GM18870 (cell line): ENCODE data around the gene ANO6.

ENCODE experiments used
- ATAC-seq: cut with Tn5 transposase; IDR thresholded peaks from one replicate; pipeline ENCODE4 v1.9.1; 2021; ENCODE audit warnings: moderate library complexity; ENCODE audit not compliant: unreplicated experiment

ANO6 gene

GRCh38 chr12:45342171-45342570 lies 126.3 kb downstream of the ANO6 start:
- no peak for ATAC-seq

GRCh38 chr12:45342848-45343247 lies 127.0 kb downstream of the ANO6 start:
- no peak for ATAC-seq

- ATAC-seq = no peak
These were observed 127.6 kb downstream of the ANO6 start for GRCh38 chr12:45343269-45344051.

- ATAC-seq = no peak
These were observed 132.4 kb downstream of the ANO6 start for GRCh38 chr12:45348311-45348710.

GRCh38 chr12:45348986-45349385 lies 133.1 kb downstream of the ANO6 start:
- ATAC-seq = no peak

- ATAC-seq = no peak
These were observed 134.0 kb downstream of the ANO6 start for GRCh38 chr12:45349916-45350315.

- no peak for ATAC-seq
These were observed 135.0 kb downstream of the ANO6 start for GRCh38 chr12:45350861-45351260.

GRCh38 chr12:45351921-45352670 lies 136.2 kb downstream of the ANO6 start:
- no peak for ATAC-seq

- ATAC-seq = no peak
These were observed 138.0 kb downstream of the ANO6 start for GRCh38 chr12:45353944-45354343.

GRCh38 chr12:45354399-45354798 lies 138.5 kb downstream of the ANO6 start:
- ATAC-seq = peak; percentile 94

- ATAC-seq = no peak
These were observed 139.8 kb downstream of the ANO6 start for GRCh38 chr12:45355730-45356129.

- ATAC-seq = no peak
These were observed 141.1 kb downstream of the ANO6 start for GRCh38 chr12:45356822-45357538.

- no peak for ATAC-seq
These were observed 141.9 kb downstream of the ANO6 start for GRCh38 chr12:45357539-45358417.

GRCh38 chr12:45362291-45362690 lies 146.4 kb downstream of the ANO6 start:
- ATAC-seq = no peak

- no peak for ATAC-seq
These were observed 148.0 kb downstream of the ANO6 start for GRCh38 chr12:45363903-45364302.

GRCh38 chr12:45368841-45369489 lies 153.1 kb downstream of the ANO6 start:
- no peak for ATAC-seq

- no peak for ATAC-seq
These were observed 161.9 kb downstream of the ANO6 start for GRCh38 chr12:45377815-45378214.

GRCh38 chr12:45379261-45379660 lies 163.4 kb downstream of the ANO6 start:
- no peak for ATAC-seq

- no peak for ATAC-seq
These were observed 165.5 kb downstream of the ANO6 start for GRCh38 chr12:45381351-45381750.

- no peak for ATAC-seq
These were observed 172.7 kb downstream of the ANO6 start for GRCh38 chr12:45388545-45388944.
